OCI-LY1 (cell line): Measurements from ENCODE around the gene KLK14.

Experiments
- EZH2 ChIP-seq: fragments of 200-600 bp; sonication (generic), shearing (Covaris generic); IDR thresholded peaks from 2 replicates; pipeline ENCODE4 v1.8.0; 2017; ENCODE audit warnings: borderline replicate concordance, mixed run types, mild to moderate bottlenecking, antibody characterized with exemption, low read length, moderate library complexity, mixed read lengths
- TF ChIP-seq, protein P1 (sequence below): fragments of 200-600 bp; sonication (generic), shearing (Covaris generic); IDR thresholded peaks from 2 replicates; pipeline ENCODE4 v1.5.1; 2017; ENCODE audit warnings: mild to moderate bottlenecking, antibody characterized with exemption, low read length, moderate library complexity, mixed read lengths

DNA sequence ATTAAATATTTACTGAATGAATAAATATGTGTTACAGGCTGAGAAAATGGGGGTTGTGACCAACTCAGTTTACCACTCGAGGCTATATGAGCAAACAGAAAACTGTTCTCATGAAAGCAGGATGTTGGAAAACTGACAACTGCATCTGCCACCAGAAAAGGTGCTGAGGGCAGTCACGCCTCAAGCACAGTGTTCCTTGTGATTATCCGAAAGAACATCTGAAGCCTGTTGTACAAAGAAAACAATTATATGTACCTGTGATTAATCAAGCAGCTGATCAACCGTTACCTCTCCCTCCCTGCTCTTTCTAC is 11.6 kb downstream of the KLK14 start:
- TF ChIP-seq, protein P1, sequence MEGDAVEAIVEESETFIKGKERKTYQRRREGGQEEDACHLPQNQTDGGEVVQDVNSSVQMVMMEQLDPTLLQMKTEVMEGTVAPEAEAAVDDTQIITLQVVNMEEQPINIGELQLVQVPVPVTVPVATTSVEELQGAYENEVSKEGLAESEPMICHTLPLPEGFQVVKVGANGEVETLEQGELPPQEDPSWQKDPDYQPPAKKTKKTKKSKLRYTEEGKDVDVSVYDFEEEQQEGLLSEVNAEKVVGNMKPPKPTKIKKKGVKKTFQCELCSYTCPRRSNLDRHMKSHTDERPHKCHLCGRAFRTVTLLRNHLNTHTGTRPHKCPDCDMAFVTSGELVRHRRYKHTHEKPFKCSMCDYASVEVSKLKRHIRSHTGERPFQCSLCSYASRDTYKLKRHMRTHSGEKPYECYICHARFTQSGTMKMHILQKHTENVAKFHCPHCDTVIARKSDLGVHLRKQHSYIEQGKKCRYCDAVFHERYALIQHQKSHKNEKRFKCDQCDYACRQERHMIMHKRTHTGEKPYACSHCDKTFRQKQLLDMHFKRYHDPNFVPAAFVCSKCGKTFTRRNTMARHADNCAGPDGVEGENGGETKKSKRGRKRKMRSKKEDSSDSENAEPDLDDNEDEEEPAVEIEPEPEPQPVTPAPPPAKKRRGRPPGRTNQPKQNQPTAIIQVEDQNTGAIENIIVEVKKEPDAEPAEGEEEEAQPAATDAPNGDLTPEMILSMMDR, result no peak
- TF ChIP-seq EZH2, result no peak
